CD4-positive, alpha-beta T cell (primary cell): ENCODE measurements around the gene IGIP. TPM values are rescaled to one million over a fixed set of nuclear protein-coding genes. Genes with fewer than 3 reads are reported as not detected.

Experiments used
- ATAC-seq: fragments of 200-7000 bp; cut with Tn5 transposase; one replicate; pipeline ENCODE4 v1.10.0; 2022; ENCODE audit warnings: mild to moderate bottlenecking; ENCODE audit not compliant: poor library complexity
- CTCF ChIA-PET: fragments of 350-600 bp; sonication (Branson Sonifier 250); formaldehyde crosslinking; loops from one replicate; lab custom pipeline; 2021; ENCODE audit warnings: antibody characterized with exemption, inconsistent platforms; lab: Charles Lee
- POLR2A ChIA-PET: fragments of 350-600 bp; sonication (Branson Sonifier 250); formaldehyde crosslinking; loops from one replicate; lab custom pipeline; 2021; ENCODE audit warnings: antibody characterized with exemption, inconsistent platforms; lab: Charles Lee
- DNase-seq, 14 experiments: peaks; one replicate each; pipeline ENCODE4 v3.0.0-alpha.2; 2013 to 2020; ENCODE audit warnings: mixed read lengths in 2 of 14
- H3K27ac ChIP-seq, 2 donors: one replicate each; pipeline versions ENCODE4 v1.5.1 to v1.7.0; 2013; ENCODE audit warnings: low read length in 2 of 2, low read depth in 1 of 2, mild to moderate bottlenecking in 1 of 2
- H3K27me3 ChIP-seq, 2 experiments: 1 replicate in 1 of 2; 2 replicates in 1 of 2; pipeline versions ENCODE4 v1.6.1 to v1.7.0; 2013; ENCODE audit warnings: low read length in 2 of 2, control low read depth in 1 of 2, mild to moderate bottlenecking in 1 of 2, moderate library complexity in 1 of 2; ENCODE audit not compliant: insufficient read depth in 2 of 2, control insufficient read depth in 1 of 2
- H3K36me3 ChIP-seq: one replicate; pipeline ENCODE4 v1.6.1; 2013; ENCODE audit warnings: low read length, control low read depth; ENCODE audit not compliant: insufficient read depth
- H3K4me1 ChIP-seq: one replicate; pipeline ENCODE4 v1.6.1; 2013; ENCODE audit warnings: low read length, control low read depth; ENCODE audit not compliant: insufficient read depth
- H3K4me3 ChIP-seq: one replicate; pipeline ENCODE4 v1.5.1; 2013; ENCODE audit warnings: mild to moderate bottlenecking, low read length, moderate library complexity
- H3K9me3 ChIP-seq, 2 experiments: 1 replicate in 1 of 2; 2 replicates in 1 of 2; pipeline versions ENCODE4 v1.6.1 to v1.7.0; 2013; ENCODE audit warnings: low read length in 2 of 2, mild to moderate bottlenecking in 2 of 2, control low read depth in 1 of 2, moderate library complexity in 1 of 2; ENCODE audit not compliant: control insufficient read depth in 1 of 2, insufficient read depth in 1 of 2
- H3K27ac Mint-ChIP-seq: one replicate; pipeline ENCODE4 v1.8.0; 2020; ENCODE audit warnings: mixed read lengths
- H3K27me3 Mint-ChIP-seq: one replicate; pipeline ENCODE4 v1.8.0; 2021; ENCODE audit warnings: mixed read lengths
- H3K36me3 Mint-ChIP-seq: one replicate; pipeline ENCODE4 v1.8.0; 2021; ENCODE audit warnings: low read depth, mixed read lengths
- H3K4me1 Mint-ChIP-seq: one replicate; pipeline ENCODE4 v1.8.0; 2021; ENCODE audit warnings: low read depth, mixed read lengths
- H3K4me3 Mint-ChIP-seq: one replicate; pipeline ENCODE4 v1.8.0; 2020; ENCODE audit warnings: mild to moderate bottlenecking, mixed read lengths
- H3K9me3 Mint-ChIP-seq: one replicate; pipeline ENCODE4 v1.8.0; 2020; ENCODE audit warnings: mixed read lengths
- CTCF ChIP-seq: fragments of 200-600 bp; IDR thresholded peaks from one replicate; pipeline ENCODE4 v1.8.0; 2022; ENCODE audit warnings: antibody characterized with exemption, mild to moderate bottlenecking
- intact Hi-C, 2 experiments: fragments of 100-400 bp; cut with DNase I in 1 of 2; cut with micrococcal nuclease in 1 of 2; formaldehyde crosslinking; loops; one replicate each; pipeline versions ENCODE4 v1.15.1 to v1.9.0; 2023 to 2025; cut with DNase I, micrococcal nuclease
- total RNA-seq, 174 experiments: library from RNA in 2 of 174; stranded (reverse) in 2 of 174; gene quantifications; one replicate each; pipeline ENCODE4 v1.2.3 and lab custom pipeline; 2021 to 2026

IGIP gene
- total RNA-seq, 2 experiments from 2014 or later: 1.5 TPM

GRCh38 chr5:140175367-140176030 is 49.8 kb downstream of the IGIP start:
- Mint-ChIP-seq H3K4me3 (peak overlapping the region; percentile 95), H3K4me1 (peaks cover 16% of the 10 kb centered on the region), H3K9me3 (no peaks in the 10 kb centered on the region), H3K36me3 (peaks cover 6% of the 10 kb centered on the region), H3K27ac (peak overlapping the region; percentile 96), H3K27me3 (peaks cover 5% of the 10 kb centered on the region)
- POLR2A ChIA-PET: interaction anchor here (2.1 to 2.6 kb wide), 4 partner anchors 61 to 536 kb away, joined by 6 to 13 read pairs (median 10); partner anchors contain the start of genes ANKHD1 and PURA
- Histone ChIP-seq H3K4me1 (peaks cover 17% of the 10 kb centered on the region), H3K36me3 (no peaks in the 10 kb centered on the region), H3K27ac (peak overlapping the region; percentile 68 to 82), H3K9me3 (no peaks in the 10 kb centered on the region), H3K27me3 (no peaks in the 10 kb centered on the region), H3K4me3 (peak overlapping the region; percentile 66)
- CTCF ChIA-PET: interaction anchor here (0.6 to 1.0 kb wide), 2 partner anchors 62 to 69 kb away, joined by 3 read pairs; no protein-coding TSS in a partner anchor
- peak; percentile 32 to 81 (median 54) for DNase-seq
- ATAC-seq: peak; percentile 45
- TF ChIP-seq CTCF: no peak
- intact Hi-C loops: loop anchor here (1.0 to 10.0 kb wide), 9 partner anchors 67 to 1601 kb away; partner anchors contain the start of genes ANKHD1 (in 2 of the 2), APBB3 (in 1 of the 2), HSPA9 (in 1 of the 2) and PFDN1 (in 1 of the 2)

GRCh38 chr5:140176031-140176387 is 50.3 kb downstream of the IGIP start:
- Mint-ChIP-seq H3K4me1 (peaks cover 16% of the 10 kb centered on the region), H3K4me3 (peak overlapping the region; percentile 87), H3K27ac (peak overlapping the region; percentile 96), H3K36me3 (peaks cover 6% of the 10 kb centered on the region), H3K27me3 (peaks cover 5% of the 10 kb centered on the region), H3K9me3 (no peaks in the 10 kb centered on the region)
- ChIA-PET POLR2A (interaction anchor here (2.1 to 2.6 kb wide), 4 partner anchors 61 to 535 kb away, joined by 6 to 13 read pairs (median 10); partner anchors contain the start of genes ANKHD1 and PURA), CTCF (interaction anchor here (1.0 kb wide), 1 partner anchor 68 kb away, joined by 3 read pairs; no protein-coding TSS in a partner anchor)
- H3K4me1 ChIP-seq: peaks cover 17% of the 10 kb centered on the region
- DNase-seq: peak in 2 of 14 experiments; percentile 20 to 21
- H3K36me3 ChIP-seq: no peaks in the 10 kb centered on the region
- no peaks in the 10 kb centered on the region for H3K27me3 ChIP-seq
- TF ChIP-seq CTCF: no peak
- peak overlapping the region; percentile 66 for H3K4me3 ChIP-seq
- no peaks in the 10 kb centered on the region for H3K9me3 ChIP-seq
- no peak overlapping the region for H3K27ac ChIP-seq
- intact Hi-C loops: loop anchor here in 1 of 2 experiments (5.0 to 10.0 kb wide), 7 partner anchors 126 to 1601 kb away; partner anchors contain the start of genes ANKHD1, APBB3, HSPA9 and PFDN1
- ATAC-seq: no peak

DNA sequence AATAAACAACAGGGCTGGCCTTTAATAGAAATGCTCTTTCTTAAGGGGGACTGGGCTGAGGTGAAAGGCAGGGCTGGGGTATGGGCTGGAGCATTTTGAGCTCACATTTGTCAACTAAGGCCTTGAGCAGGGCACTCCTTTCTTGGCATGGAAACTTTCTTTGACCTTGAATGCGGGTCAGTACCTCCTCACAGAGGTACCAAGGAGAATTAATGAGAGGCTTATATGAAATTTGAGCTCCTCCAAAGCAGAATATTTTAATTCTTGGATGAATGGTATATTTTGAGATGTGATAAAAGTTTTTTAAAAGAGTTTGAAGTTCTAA is 52.3 kb downstream of the IGIP start:
- H3K27me3 ChIP-seq: no peaks in the 10 kb centered on the region
- no peaks in the 10 kb centered on the region for H3K9me3 Mint-ChIP-seq
- H3K4me1 ChIP-seq: peaks cover 17% of the 10 kb centered on the region
- ATAC-seq (no peak), DNase-seq (no peak)
- no peak overlapping the region for H3K27ac Mint-ChIP-seq
- TF ChIP-seq CTCF: no peak
- ChIA-PET POLR2A (no interaction called here), CTCF (no interaction called here)
- peaks cover 5% of the 10 kb centered on the region for H3K27me3 Mint-ChIP-seq
- no peak overlapping the region for H3K4me3 ChIP-seq
- no peaks in the 10 kb centered on the region for H3K9me3 ChIP-seq
- peak overlapping the region; percentile 46 for H3K4me3 Mint-ChIP-seq
- no peaks in the 10 kb centered on the region for H3K36me3 ChIP-seq
- peaks cover 6% of the 10 kb centered on the region for H3K36me3 Mint-ChIP-seq
- H3K27ac ChIP-seq: no peak overlapping the region
- peaks cover 16% of the 10 kb centered on the region for H3K4me1 Mint-ChIP-seq
- intact Hi-C loops: loop anchor here in 1 of 2 experiments (5.0 to 10.0 kb wide), 7 partner anchors 124 to 1603 kb away; partner anchors contain the start of genes ANKHD1, APBB3, HSPA9 and PFDN1
